Memory B cell (primary cell): ENCODE results near the gene GMIP.

Experiments
- ATAC-seq: fragments of 150-1000 bp; cut with Tn5 transposase; 2 replicates; pipeline ENCODE4 v1.10.0; 2021; ENCODE audit warnings: low read depth, mild to moderate bottlenecking, moderate library complexity
- DNase-seq, 2 donors: peaks; one replicate each; pipeline ENCODE4 v3.0.0; 2022; ENCODE audit warnings: low spot score in 2 of 2
- H3K27ac Mint-ChIP-seq: one replicate; pipeline ENCODE4 v1.8.0; 2022; ENCODE audit warnings: mild to moderate bottlenecking, moderate library complexity, mixed read lengths
- H3K27me3 Mint-ChIP-seq: one replicate; pipeline ENCODE4 v1.8.0; 2022; ENCODE audit warnings: mixed read lengths
- H3K36me3 Mint-ChIP-seq: one replicate; pipeline ENCODE4 v1.8.0; 2022; ENCODE audit warnings: mild to moderate bottlenecking, mixed read lengths
- H3K4me1 Mint-ChIP-seq: one replicate; pipeline ENCODE4 v1.8.0; 2022; ENCODE audit warnings: mixed read lengths
- H3K4me3 Mint-ChIP-seq: one replicate; pipeline ENCODE4 v1.8.0; 2022; ENCODE audit warnings: mild to moderate bottlenecking, moderate library complexity, mixed read lengths
- H3K9me3 Mint-ChIP-seq: one replicate; pipeline ENCODE4 v1.8.0; 2022; ENCODE audit warnings: mixed read lengths

The GMIP gene

DNA sequence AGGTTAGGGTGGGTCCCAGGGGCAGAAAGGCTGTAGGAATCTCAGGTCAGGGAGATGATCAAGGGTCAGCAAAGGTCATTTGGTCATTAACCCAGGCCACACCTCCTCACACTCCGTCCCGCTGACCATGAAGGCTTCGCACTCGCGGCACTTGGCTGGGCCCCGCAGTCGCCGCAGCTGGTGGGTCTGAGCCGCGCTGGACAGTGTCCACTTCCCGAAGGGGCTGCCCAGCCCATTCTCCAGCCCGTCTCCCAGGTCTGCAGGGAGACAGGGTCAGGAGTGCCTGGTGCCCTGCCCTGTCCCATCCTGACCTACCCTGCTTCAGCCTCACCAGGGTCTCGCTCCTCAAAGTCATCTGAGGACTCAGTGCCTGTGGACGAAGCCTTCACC is 8.1 kb downstream of the GMIP start:
- H3K9me3 Mint-ChIP-seq = no peaks in the 10 kb centered on the region
- H3K36me3 Mint-ChIP-seq = peaks cover 46% of the 10 kb centered on the region
- peaks cover 21% of the 10 kb centered on the region for H3K4me1 Mint-ChIP-seq
- peak overlapping the region; percentile 73 for H3K27ac Mint-ChIP-seq
- H3K4me3 Mint-ChIP-seq = no peak overlapping the region
- no peaks in the 10 kb centered on the region for H3K27me3 Mint-ChIP-seq
- DNase-seq = no peak
- ATAC-seq = no peak

DNA sequence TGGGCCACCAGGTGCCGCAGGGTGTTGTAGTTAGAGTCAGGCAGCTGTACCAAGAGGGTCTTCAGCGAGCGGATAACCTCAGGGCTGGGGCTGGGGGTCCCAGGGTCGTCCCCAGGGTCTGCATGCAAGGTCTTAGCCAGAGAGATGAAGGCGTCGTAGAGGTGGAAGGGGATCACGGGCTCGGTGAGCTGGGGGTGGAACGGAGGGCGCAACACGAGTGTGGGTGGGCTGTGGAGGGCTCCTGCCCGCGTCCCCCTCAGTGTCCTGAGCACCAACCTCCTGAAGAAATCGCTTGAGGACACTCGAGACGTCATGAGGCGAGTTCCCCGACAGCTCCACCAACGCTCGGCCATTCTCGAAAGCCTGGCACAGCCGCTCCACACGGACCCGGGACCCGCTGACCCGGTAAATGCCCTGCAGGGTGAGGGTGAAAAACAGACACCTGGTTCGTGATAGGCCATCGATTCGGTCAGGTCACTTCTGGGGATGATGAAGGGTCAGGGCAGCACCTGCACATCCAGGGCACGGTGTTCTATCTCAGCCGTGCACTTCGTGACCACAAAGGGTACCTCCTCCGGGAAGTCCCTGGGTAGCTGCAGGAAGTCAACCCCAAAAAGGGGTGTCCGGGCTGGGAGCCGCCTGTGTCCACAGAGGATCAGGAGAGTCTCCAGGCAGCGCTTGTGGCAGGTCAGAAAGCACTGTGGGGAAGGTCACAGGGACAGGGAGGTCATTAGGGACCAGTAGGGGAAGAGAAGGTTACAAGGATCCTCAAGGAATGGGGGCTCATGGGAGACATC is 8.7 kb downstream of the GMIP start:
- peaks cover 44% of the 10 kb centered on the region for H3K36me3 Mint-ChIP-seq
- ATAC-seq (peak; percentile 42), DNase-seq (no peak)
- no peaks in the 10 kb centered on the region for H3K9me3 Mint-ChIP-seq
- peak overlapping the region; percentile 73 for H3K27ac Mint-ChIP-seq
- H3K27me3 Mint-ChIP-seq = no peaks in the 10 kb centered on the region
- no peak overlapping the region for H3K4me3 Mint-ChIP-seq
- H3K4me1 Mint-ChIP-seq = peaks cover 18% of the 10 kb centered on the region

DNA sequence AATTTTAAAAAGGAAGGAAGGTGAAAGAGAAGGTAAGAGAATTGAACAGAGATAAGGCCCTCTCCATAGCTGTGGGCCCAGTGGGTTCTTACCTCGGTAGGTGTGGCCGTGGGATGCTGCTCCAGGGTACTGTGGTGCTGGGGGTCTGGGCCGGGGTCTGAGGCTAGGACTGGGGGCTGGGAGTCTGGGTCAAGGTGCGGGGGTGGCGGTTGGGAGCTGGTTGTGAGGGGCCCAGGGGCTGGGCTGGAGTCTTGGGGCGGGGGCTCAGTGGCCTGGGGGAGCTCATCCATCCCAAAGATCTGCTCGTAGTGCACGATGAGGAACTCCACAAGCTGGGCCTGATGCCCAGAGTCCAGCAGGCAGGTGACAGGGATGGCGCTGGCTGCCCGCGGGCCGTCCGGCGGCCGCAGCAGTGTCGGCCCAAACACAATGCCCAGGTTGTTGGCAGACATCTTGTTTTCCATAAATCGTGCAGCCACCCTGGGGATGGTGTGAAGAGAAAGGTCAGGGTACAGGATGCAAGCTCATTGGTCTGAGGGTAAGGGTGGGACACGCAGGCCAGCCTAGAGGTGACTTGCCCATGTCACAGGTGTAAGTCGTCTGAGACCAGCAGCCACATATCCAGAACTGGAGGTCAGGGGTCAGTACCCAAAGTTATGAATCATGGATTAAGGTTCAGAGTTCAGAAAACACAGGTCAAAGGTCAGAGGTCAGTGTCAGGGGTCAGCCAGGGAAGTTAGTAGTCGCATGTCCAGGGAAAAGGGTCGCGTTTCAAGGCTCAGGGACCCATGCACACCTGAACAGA is 9.5 kb downstream of the GMIP start:
- ATAC-seq (no peak), DNase-seq (no peak)
- H3K27ac Mint-ChIP-seq = peak overlapping the region; percentile 24
- no peak overlapping the region for H3K4me3 Mint-ChIP-seq
- H3K9me3 Mint-ChIP-seq = no peaks in the 10 kb centered on the region
- H3K4me1 Mint-ChIP-seq = peaks cover 19% of the 10 kb centered on the region
- H3K36me3 Mint-ChIP-seq = peaks cover 42% of the 10 kb centered on the region
- no peaks in the 10 kb centered on the region for H3K27me3 Mint-ChIP-seq

DNA sequence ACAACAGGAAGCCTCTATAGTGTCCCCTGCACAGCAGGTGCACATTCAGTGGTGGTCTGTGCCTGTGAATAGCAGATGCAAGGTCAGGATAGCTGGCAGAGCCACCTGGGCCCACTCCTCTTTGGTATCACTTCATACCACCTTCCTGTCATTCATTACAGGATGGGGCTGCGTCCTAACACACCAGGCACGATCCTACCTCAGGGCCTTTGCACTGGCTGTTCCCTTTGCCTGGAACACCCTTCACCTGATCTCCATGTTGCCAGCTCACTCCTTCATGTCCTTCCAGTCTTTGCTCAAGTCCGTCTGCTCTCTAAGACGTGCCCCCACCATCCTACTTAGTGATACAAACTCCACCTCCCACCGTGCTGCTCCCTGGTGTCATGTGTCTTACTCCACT is 10.8 kb downstream of the GMIP start:
- H3K36me3 Mint-ChIP-seq = peaks cover 39% of the 10 kb centered on the region
- peaks cover 21% of the 10 kb centered on the region for H3K4me1 Mint-ChIP-seq
- DNase-seq (no peak), ATAC-seq (no peak)
- H3K4me3 Mint-ChIP-seq = no peak overlapping the region
- peak overlapping the region; percentile 1 for H3K27ac Mint-ChIP-seq
- H3K9me3 Mint-ChIP-seq = no peaks in the 10 kb centered on the region
- H3K27me3 Mint-ChIP-seq = no peaks in the 10 kb centered on the region

DNA sequence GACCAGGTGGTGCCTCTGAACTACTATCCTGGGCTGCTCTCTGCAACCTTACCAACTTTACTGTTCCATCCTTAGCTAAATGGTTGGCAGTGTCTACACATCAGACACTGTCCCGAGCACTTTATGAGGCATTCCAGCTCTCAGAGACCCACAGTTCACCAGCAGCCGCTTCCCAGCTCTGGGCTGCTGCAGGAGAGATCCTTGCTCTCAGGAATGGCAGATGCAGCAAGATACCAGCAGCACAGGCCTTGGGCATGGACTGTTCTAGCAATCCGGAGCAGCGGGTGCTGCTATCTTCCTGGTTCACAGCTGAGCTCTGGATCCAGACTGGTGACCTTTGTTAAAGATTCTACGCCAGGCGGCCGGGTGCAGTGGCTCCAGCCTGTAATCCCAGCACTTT is 12.1 kb downstream of the GMIP start:
- H3K27ac Mint-ChIP-seq = no peak overlapping the region
- no peak for ATAC-seq
- H3K4me1 Mint-ChIP-seq = peaks cover 33% of the 10 kb centered on the region

DNA sequence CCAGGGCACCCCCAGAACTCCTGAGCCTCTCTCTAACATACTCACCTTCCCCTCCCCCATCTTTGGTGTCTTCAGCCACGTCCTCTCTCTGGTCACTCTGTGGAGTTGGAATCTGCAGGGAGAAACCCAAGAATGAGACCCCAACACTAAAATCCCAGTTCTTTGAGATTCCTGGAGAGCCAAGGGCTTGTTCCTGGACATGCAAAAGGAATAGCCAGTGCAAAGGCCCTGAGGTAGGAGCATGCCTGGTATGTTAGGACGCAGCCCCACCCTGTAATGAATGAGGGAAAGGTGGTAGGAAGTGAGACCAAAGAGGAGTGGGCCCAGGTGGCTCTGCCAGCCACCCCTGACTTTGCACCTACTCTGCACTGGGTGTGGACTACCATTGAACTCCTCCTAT is 13.0 kb downstream of the GMIP start:
- Mint-ChIP-seq H3K27me3 (no peaks in the 10 kb centered on the region), H3K9me3 (no peaks in the 10 kb centered on the region), H3K4me1 (peaks cover 33% of the 10 kb centered on the region), H3K36me3 (peaks cover 27% of the 10 kb centered on the region), H3K27ac (peak overlapping the region; percentile 28), H3K4me3 (no peak overlapping the region)
- ATAC-seq (no peak), DNase-seq (no peak)

More for the DNA sequence above, 12.1 kb downstream of the GMIP start:
- no peak overlapping the region for H3K4me3 Mint-ChIP-seq
- DNase-seq = no peak
- H3K9me3 Mint-ChIP-seq = no peaks in the 10 kb centered on the region
- no peaks in the 10 kb centered on the region for H3K27me3 Mint-ChIP-seq
- H3K36me3 Mint-ChIP-seq = peaks cover 34% of the 10 kb centered on the region

DNA sequence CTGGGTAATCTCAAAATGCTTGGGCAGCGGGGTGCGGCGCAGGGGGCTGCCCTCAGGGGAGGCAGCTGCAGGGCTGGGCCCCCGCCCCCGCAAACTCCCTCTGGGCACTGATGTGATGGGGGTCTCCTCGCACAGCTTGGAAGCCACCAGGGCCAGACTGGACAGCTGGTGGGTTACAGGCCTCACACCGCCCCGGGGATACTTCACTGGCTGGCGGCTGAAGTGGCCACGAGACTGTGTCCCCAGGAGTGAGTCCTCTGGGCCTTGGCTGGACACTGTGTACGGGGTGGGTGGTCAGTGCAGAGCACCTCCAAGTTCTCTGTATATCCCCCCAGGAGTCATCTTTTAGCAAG is 13.4 kb downstream of the GMIP start:
- DNase-seq = no peak
- Mint-ChIP-seq H3K36me3 (peaks cover 26% of the 10 kb centered on the region), H3K9me3 (no peaks in the 10 kb centered on the region), H3K27me3 (no peaks in the 10 kb centered on the region), H3K4me1 (peaks cover 32% of the 10 kb centered on the region), H3K27ac (no peak overlapping the region), H3K4me3 (no peak overlapping the region)
- ATAC-seq = no peak

DNA sequence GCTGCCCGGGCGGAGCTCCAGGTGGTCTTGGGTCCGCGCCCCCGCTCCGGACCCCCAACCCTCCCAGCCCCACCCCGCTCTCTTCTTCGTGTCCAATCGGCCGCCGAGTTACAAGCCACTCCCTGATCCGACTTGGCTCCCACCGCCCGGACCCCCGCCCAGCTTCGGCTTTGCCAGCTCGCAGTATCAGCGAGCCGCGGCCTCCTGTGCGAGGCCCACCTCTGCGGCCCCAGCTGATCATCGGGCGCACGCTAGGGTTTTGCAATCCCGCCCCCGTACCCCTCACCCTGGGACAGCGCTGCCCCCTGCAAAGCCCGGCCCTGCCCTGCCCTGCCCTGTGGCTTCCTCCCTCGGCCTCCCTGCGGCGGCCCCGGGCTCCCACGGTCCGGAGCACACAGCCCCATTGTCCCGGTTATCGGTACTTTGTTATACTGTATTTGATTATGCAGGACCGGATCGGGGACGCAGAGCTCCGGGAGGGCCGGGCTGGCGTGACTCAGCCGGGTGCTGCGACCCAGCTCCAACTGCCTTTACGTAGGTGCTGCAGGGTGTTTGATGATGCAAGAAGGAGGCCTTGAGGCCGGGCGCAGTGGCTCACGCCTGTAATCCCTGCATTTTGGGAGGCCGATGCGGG is 14.8 kb downstream of the GMIP start:
- Mint-ChIP-seq H3K27me3 (no peaks in the 10 kb centered on the region), H3K36me3 (peaks cover 15% of the 10 kb centered on the region)

DNA sequence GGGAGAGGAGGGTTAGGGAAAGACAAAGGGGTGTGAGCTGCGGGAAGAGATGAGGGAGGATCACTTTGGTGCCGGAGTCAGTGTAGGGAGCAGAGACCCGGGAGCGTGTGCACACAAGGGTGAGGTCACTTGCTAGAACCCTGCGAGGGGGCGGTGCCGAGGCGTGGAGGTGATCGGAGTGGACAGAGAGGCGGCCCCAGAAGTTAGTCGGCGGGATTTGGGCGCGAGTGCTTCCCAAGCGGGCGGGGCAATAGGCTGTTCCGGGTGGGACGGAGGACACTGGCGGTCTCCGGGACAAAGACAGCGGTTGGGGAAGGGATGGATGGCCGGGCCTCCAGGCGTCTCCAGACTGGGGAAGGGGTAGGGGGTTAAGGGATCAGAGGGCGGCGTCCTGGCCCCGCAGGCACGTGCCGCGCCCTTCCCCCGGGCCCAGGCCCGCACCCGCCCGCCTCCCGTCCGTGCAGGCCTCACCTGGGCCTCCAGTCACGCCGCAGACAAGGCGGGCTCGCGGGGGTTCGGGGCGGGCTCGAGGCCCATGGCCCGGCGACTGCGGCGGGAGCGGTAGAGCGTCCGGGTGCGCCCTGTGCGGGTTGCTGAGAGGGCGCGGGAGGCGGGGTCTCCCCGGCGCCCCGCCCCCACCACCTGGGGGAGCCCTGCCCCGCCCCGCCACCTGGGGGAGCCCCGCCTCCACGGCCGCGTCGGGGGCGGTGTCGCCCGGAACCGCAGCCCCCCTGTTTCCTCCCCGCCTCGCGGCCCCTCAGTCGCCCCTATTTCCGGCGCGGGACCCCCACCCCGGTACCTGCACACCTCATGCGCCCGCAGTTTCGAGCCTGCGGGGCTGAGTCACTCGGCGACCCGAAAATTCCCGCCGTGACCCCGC is 15.6 kb downstream of the GMIP start, which contains the start of gene LPAR2:
Gene LPAR2, minus strand, starts transcription at position 600 of the 880 bp plus-strand sequence. CDS start 945 bp downstream, outside the sequence.
- no peaks in the 10 kb centered on the region for H3K27me3 Mint-ChIP-seq
- DNase-seq (peak; percentile 77 to 79), ATAC-seq (peak; percentile 91)
- H3K4me1 Mint-ChIP-seq = peaks cover 20% of the 10 kb centered on the region
- H3K36me3 Mint-ChIP-seq = peaks cover 8% of the 10 kb centered on the region
- H3K9me3 Mint-ChIP-seq = no peaks in the 10 kb centered on the region
- peak within 1 kb of the TSS; percentile 92 for H3K4me3 Mint-ChIP-seq
- peak within 1 kb of the TSS; percentile 89 for H3K27ac Mint-ChIP-seq

More for the DNA sequence above, 14.8 kb downstream of the GMIP start:
- ATAC-seq (peak; percentile 25), DNase-seq (peak in 1 of 2 donors; percentile 43)
- Mint-ChIP-seq H3K4me1 (peaks cover 24% of the 10 kb centered on the region), H3K4me3 (peak overlapping the region; percentile 88), H3K9me3 (no peaks in the 10 kb centered on the region), H3K27ac (peak overlapping the region; percentile 89)

DNA sequence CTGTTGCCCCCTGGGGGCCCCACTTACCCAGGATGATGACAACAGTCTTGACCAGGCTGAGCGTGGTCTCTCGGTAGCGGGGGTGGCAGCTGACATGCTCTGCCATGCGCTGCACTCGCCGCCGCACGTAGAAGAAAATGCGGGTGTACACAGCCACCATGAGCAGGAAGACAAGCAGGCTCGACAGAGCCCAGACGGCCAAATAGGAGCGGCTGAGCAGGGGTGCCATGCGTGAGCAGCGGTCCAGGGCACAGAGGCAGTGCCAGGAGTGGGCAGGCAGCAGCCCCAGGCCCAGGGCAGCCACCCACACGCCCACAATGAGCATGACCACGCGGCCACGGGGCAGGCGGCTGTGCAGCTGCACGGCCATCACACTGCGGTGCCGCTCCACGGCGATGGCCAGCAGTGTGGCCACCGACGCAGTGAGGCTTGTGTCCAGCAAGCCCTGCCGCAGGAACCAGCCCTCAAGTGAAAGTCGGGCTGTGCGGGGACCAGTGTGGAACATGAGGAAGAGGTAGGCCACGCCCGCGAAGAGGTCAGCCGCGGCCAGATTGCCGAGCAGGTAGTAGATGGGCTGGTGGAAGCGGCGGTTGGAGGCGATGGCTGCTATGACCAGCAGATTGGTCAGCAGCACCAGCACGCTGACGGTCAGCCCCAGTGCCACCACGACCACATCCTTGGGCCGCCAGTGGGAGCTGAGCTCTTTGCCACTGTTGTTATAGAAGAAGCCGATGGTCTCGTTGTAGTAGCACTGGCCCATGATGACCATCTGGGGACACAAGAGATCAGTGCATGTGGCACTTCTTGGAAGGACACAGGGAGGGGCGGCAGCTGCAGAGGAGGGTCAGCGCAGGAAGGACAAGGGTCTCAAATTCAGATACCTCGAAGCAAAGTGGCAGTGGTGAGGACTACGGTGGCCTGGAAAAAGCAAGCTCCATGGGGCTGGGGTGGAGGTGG is 16.7 kb downstream of the GMIP start:
- Mint-ChIP-seq H3K4me1 (peaks cover 20% of the 10 kb centered on the region), H3K4me3 (peak overlapping the region; percentile 92), H3K36me3 (peaks cover 6% of the 10 kb centered on the region), H3K27ac (peak overlapping the region; percentile 88), H3K27me3 (no peaks in the 10 kb centered on the region), H3K9me3 (no peaks in the 10 kb centered on the region)
- DNase-seq = no peak
- ATAC-seq = no peak

DNA sequence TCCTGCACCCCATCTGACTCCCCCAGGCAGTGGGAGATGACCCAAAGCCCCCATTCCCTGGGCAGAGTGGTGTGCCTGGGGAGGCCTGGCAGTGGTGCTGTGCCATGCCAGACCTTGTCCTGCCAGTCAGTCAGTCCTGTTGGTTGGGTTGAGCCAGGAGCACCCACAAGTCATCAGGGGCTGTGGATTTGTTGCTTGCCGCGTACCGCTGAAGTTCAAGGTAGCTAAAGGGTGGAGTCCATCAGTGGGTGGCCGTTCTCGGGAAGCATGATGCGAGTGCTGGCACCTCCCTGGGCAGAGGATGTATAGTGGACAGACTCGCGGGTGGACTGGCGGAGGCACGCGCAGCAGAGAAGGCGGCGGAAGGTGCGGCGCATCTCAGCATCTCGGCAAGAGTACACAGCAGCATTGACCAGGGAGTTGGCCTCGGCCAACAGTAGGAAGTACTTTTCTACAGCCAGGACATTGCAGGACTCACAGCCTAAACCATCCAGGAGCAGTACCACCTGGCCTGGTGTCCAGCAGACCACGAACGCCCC is 19.4 kb downstream of the GMIP start:
- no peak overlapping the region for H3K4me3 Mint-ChIP-seq
- no peak for ATAC-seq
- peaks cover 26% of the 10 kb centered on the region for H3K4me1 Mint-ChIP-seq

DNA sequence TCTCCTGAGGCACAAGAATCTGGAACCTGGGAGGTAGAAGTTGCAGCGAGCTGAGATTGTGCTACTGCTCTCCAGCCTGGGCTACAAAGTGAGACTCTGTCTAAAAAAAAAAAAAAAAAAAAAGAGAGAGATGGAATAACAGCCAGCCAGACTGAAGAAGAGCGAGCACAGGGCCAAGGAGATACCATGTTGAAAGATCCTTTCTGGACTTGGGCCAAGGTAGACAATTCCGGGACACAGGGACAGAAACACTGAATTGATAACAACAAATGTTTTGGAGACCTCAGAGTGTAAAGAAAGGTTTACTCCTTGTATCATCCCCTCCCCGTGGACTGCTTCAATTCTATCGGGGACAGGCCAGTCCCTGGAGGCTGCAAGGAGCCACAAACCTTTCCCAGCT is 20.1 kb downstream of the GMIP start:
- no peak overlapping the region for H3K27ac Mint-ChIP-seq
- no peak overlapping the region for H3K4me3 Mint-ChIP-seq
- H3K9me3 Mint-ChIP-seq = no peaks in the 10 kb centered on the region
- H3K36me3 Mint-ChIP-seq = peaks cover 2% of the 10 kb centered on the region
- DNase-seq (no peak), ATAC-seq (no peak)
- peaks cover 24% of the 10 kb centered on the region for H3K4me1 Mint-ChIP-seq
- no peaks in the 10 kb centered on the region for H3K27me3 Mint-ChIP-seq

More for the DNA sequence above, 19.4 kb downstream of the GMIP start:
- H3K36me3 Mint-ChIP-seq = peaks cover 2% of the 10 kb centered on the region
- H3K9me3 Mint-ChIP-seq = no peaks in the 10 kb centered on the region
- no peaks in the 10 kb centered on the region for H3K27me3 Mint-ChIP-seq
- no peak for DNase-seq
- H3K27ac Mint-ChIP-seq = peak overlapping the region; percentile 32
